ENCODE results near the gene GNAT3.
A peak's percentile ranks its signal among the peaks of the same experiment; 100 is the strongest.

The GNAT3 gene

GRCh38 chr7:80510021-80510420 lies 1.8 kb downstream of the GNAT3 start:
- in situ Hi-C loops (cut with HindIII; ENCODE audit: low sequenced_read_pairs) = no loop called here
- no peak overlapping the region for H3K4me3 ChIP-seq (ENCODE audit: low read depth, low read length)
- TF ChIP-seq, protein P1, sequence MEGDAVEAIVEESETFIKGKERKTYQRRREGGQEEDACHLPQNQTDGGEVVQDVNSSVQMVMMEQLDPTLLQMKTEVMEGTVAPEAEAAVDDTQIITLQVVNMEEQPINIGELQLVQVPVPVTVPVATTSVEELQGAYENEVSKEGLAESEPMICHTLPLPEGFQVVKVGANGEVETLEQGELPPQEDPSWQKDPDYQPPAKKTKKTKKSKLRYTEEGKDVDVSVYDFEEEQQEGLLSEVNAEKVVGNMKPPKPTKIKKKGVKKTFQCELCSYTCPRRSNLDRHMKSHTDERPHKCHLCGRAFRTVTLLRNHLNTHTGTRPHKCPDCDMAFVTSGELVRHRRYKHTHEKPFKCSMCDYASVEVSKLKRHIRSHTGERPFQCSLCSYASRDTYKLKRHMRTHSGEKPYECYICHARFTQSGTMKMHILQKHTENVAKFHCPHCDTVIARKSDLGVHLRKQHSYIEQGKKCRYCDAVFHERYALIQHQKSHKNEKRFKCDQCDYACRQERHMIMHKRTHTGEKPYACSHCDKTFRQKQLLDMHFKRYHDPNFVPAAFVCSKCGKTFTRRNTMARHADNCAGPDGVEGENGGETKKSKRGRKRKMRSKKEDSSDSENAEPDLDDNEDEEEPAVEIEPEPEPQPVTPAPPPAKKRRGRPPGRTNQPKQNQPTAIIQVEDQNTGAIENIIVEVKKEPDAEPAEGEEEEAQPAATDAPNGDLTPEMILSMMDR (IDR thresholded peaks at IDR 0.05; ENCODE audit: low read depth, low read length, missing control alignments) = no peak
- no peak for DNase-seq (ENCODE audit: low read depth)

DNA sequence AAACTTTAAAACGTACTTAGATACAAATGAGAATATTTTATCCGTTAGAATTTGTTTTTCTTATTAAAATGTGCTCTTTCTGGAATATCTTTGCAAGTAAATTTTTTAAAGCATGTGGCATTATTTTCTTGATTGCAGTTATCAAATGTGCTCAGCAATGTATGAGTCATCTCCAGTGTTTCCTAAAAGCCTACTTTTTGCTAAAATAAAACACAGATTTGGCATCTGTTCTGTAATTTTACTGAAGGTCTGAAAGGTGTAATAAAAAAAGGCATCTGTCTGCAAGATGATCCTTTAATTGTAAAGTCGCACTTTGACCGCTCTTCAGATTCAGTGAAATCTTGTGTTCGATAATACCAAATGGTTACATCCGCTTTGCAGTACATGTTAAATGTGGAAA lies 3.4 kb downstream of the GNAT3 start:
- TF ChIP-seq, protein P1 (IDR thresholded peaks at IDR 0.05; ENCODE audit: low read depth, low read length, missing control alignments) = no peak
- in situ Hi-C loops (cut with HindIII; ENCODE audit: low sequenced_read_pairs) = no loop called here
- H3K4me3 ChIP-seq (ENCODE audit: low read depth, low read length) = no peak overlapping the region
- no peak for DNase-seq (ENCODE audit: low read depth)

DNA sequence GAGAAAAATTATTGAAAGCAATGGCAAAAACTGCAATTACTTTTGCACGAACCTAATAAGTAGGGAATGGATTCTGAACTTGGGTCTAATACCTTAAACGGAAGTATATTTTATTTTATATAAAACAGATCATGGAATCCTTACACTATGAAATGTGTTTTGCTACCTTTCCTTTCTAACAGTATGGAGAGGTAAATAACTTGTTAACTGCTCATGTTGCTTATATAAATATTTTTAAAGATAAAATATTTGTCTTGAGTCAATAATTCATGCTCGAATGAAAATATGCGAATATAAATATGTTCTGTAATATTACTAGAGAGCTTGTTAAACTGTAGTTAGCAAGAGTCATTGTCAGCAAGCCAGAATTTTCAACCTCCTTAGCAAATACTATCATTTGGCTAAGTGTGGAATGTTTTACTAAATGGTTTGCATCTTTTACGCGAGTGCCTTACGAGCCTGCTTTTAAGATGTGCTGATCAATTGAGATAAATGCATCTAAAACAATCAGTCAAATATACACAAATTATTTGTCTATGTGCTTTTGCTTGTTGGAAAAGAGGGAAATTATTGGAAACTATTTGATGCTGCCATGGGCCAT lies 5.9 kb downstream of the GNAT3 start:
- TF ChIP-seq, protein P1 (IDR thresholded peaks at IDR 0.05; ENCODE audit: low read depth, low read length, missing control alignments) = no peak
- in situ Hi-C loops (cut with HindIII; ENCODE audit: low sequenced_read_pairs) = no loop called here
- no peak overlapping the region for H3K4me3 ChIP-seq (ENCODE audit: low read depth, low read length)
- DNase-seq (ENCODE audit: low read depth) = no peak

- TF ChIP-seq, protein P1 (IDR thresholded peaks at IDR 0.05; ENCODE audit: low read depth, low read length, missing control alignments) = no peak
- in situ Hi-C loops (cut with HindIII; ENCODE audit: low sequenced_read_pairs) = no loop called here
Observed at GRCh38 chr7:80500325-80500724, 11.5 kb downstream of the GNAT3 start.

DNA sequence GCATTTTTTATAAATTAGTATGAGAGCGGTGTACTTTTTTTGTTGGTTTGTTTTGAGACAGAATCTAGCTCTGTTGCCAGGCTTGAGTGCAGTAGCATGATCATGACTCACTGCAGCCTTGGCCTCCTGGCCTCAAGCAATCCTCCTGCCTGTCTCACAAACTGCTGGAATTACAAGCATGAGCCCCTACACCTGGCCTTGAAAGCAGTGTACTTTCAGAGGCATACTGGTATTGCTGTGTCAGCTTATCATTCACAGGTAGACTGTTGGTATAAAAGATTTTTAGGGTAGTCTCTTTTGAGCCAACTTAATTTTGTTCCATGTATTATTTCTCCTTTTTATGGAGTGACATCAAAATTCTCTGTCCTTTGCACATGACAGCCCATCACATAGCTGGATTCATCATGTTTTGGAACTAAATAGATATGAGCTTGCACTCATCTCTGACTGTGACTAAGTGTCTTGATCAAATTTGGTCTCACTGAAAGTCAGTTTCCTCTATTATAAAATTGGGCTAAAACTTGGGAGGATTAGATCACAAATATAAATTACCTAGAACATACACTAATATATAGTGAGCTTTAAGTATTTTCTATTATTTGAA lies 12.4 kb downstream of the GNAT3 start:
- peak; percentile 71 for DNase-seq (ENCODE audit: low read depth)
- H3K4me3 ChIP-seq (ENCODE audit: low read depth, low read length) = no peak overlapping the region
- TF ChIP-seq, protein P1 (IDR thresholded peaks at IDR 0.05; ENCODE audit: low read depth, low read length, missing control alignments) = no peak
- in situ Hi-C loops (cut with HindIII; ENCODE audit: low sequenced_read_pairs) = no loop called here

More at GRCh38 chr7:80500325-80500724, 11.5 kb downstream of the GNAT3 start:
- no peak overlapping the region for H3K4me3 ChIP-seq (ENCODE audit: low read depth, low read length)
- no peak for DNase-seq (ENCODE audit: low read depth)

- DNase-seq (ENCODE audit: low read depth) = no peak
- in situ Hi-C loops (cut with HindIII; ENCODE audit: low sequenced_read_pairs) = no loop called here
- H3K4me3 ChIP-seq (ENCODE audit: low read depth, low read length) = no peak overlapping the region
- TF ChIP-seq, protein P1 (IDR thresholded peaks at IDR 0.05; ENCODE audit: low read depth, low read length, missing control alignments) = no peak
Observed at GRCh38 chr7:80498481-80499349, 13.1 kb downstream of the GNAT3 start.
